ENCODE results near the gene MYH11.
"Not testable (repeated sequence)": the region's sequence is repeated elsewhere in the genome, so short reads cannot be mapped to it uniquely, and the experiment has no call there.

MYH11 gene

GRCh38 chr16:15874745-15875314, 18.0 kb upstream of the MYH11 start:
- peak; percentile 10 for DNase-seq

GRCh38 chr16:15873737-15874136, 16.9 kb upstream of the MYH11 start:
- no peak for DNase-seq

GRCh38 chr16:15873301-15873700, 16.5 kb upstream of the MYH11 start:
- no peak for DNase-seq

GRCh38 chr16:15870011-15870410, 13.2 kb upstream of the MYH11 start:
- DNase-seq, result no peak

GRCh38 chr16:15866451-15866850, 9.6 kb upstream of the MYH11 start:
- no peak for DNase-seq

GRCh38 chr16:15865742-15866141, 8.9 kb upstream of the MYH11 start:
- no peak for DNase-seq

- no peak for DNase-seq
These were observed 8.1 kb upstream of the MYH11 start for GRCh38 chr16:15864939-15865338.

GRCh38 chr16:15861996-15862395, 5.2 kb upstream of the MYH11 start:
- DNase-seq, result no peak

GRCh38 chr16:15858921-15859668, 2.3 kb upstream of the MYH11 start:
- DNase-seq, result no peak

GRCh38 chr16:15857724-15858560, 1.1 kb upstream of the MYH11 start:
- no peak for DNase-seq

GRCh38 chr16:15856182-15856581, 646 bp downstream of the MYH11 start:
- DNase-seq, result no peak

- DNase-seq, result no peak
These were observed 1.2 kb downstream of the MYH11 start for GRCh38 chr16:15855704-15856003.

GRCh38 chr16:15854906-15855703, 1.7 kb downstream of the MYH11 start:
- no peak for DNase-seq

GRCh38 chr16:15854061-15854460, 2.8 kb downstream of the MYH11 start:
- no peak for DNase-seq

GRCh38 chr16:15853021-15853420, 3.8 kb downstream of the MYH11 start:
- no peak for DNase-seq

GRCh38 chr16:15850555-15850954, 6.3 kb downstream of the MYH11 start:
- not testable (repeated sequence) for DNase-seq

GRCh38 chr16:15849209-15849981, 7.4 kb downstream of the MYH11 start:
- DNase-seq, result no peak

GRCh38 chr16:15847611-15848175, 9.1 kb downstream of the MYH11 start:
- no peak for DNase-seq

- DNase-seq, result no peak
These were observed 10.3 kb downstream of the MYH11 start for GRCh38 chr16:15846510-15846909.

GRCh38 chr16:15843635-15844279, 13.1 kb downstream of the MYH11 start:
- DNase-seq, result no peak

- not testable (repeated sequence) for DNase-seq
These were observed 17.6 kb downstream of the MYH11 start for GRCh38 chr16:15839204-15839603.

GRCh38 chr16:15837761-15838160, 19.1 kb downstream of the MYH11 start:
- DNase-seq, result no peak

Measured in NCI-H526 treated with DMSO at 0.1 percent for 48 hours (cell line).